ENCODE measurements around the gene UGP2. TPM values are rescaled to one million over a fixed set of nuclear protein-coding genes. Genes with fewer than 3 reads are reported as not detected.

UGP2 gene
- total RNA-seq (57.7 and 63.9 TPM in 2 replicates), polyA plus RNA-seq (9.0 and 14.2 TPM in 2 replicates), polyA minus RNA-seq (9.3 and 13.1 TPM in 2 replicates), Bru-seq, nascent RNA (percentile 77 among the genes with signal in this experiment), BruChase-seq, experiment 1, labeled RNA remaining after a 6-hour chase (percentile 79 among the genes with signal in this experiment), BruChase-seq, experiment 2, labeled RNA remaining after a 2-hour chase (percentile 66 among the genes with signal in this experiment)
- polyA plus RNA-seq (2011; cell fraction: cytosol; rRNA removed): 28.2 and 30.6 TPM in 2 replicates
- 17.3 and 21.9 TPM in 2 replicates for polyA plus RNA-seq (2011; cell fraction: nucleus; rRNA removed)
- polyA plus RNA-seq (2012): 83.0 and 104 TPM in 2 replicates
- 35.2 TPM for polyA minus RNA-seq (2011; cell fraction: cytosol; rRNA and poly(A)+ RNA removed)
- polyA minus RNA-seq (2011; cell fraction: nucleus; rRNA and poly(A)+ RNA removed): 8.8 and 13.2 TPM in 2 replicates
- long read RNA-seq, transcript UGP2-202 (10 exons, 2,136 nt): major isoform, 62 of 100 reads
- long read RNA-seq, transcript UGP2-201 (10 exons, 2,338 nt): minor isoform, 19 of 100 reads
- long read RNA-seq, partial matches to known transcripts: 9 of 100 reads
- long read RNA-seq, other reads (novel, unspliced or antisense): 8 of 100 reads

DNA sequence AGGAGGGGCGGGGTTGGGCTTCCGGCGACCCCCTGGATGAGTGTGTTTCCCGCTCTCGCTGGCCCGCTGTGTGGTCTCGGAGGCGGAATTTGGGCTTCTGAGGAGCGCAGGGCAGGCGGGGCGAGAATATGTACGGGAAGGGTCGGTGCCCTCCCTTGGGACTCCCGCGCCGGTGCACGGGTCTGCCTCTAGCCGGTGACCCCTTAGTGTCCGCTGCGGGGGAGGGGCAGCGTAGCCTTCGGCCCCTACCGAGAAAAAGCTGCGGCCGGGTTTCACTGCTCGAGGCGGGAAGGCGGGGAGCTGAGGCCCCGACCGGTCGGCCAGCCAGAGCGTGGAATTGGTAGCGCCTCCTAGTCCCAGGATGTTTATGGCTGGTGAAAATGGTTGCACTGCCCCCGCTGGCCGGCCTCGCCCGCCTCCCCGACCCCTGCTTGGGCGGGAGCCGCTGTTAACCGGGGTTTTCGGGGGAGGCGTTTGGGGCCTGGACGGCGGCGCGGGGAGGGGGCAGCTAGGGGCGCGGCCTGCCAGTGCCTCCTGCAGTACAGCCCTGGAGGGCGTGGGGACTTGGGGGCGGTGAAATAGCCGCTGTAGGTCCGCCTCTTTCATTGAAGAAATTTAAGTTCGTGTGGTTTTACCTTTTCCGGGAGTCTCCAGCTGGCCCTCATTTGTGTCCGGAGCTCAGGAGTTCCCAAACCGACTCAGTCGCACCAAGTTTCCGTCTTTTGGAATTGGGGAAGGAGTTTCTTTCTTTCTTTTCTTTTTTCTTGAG lies at the start of gene UGP2:
UGP2 (plus strand) TSS at position 643 of the 769 bp plus-strand sequence. CDS start 290 bp downstream, outside the sequence.
- peak; percentile 87 for FAIRE-seq

More for the DNA sequence above, at the start of gene UGP2:
- no TSS peak for BruUV-seq (replicated peaks)
- DNase-seq (ENCODE audit: low read depth, low spot score): peak; percentile 92
- TF ChIP-seq, protein P1, sequence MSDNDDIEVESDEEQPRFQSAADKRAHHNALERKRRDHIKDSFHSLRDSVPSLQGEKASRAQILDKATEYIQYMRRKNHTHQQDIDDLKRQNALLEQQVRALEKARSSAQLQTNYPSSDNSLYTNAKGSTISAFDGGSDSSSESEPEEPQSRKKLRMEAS (IDR thresholded peaks at IDR 0.05; ENCODE audit: insufficient read depth, insufficient read length): peak; percentile 3
- no peak for TF ChIP-seq EZH2 (IDR thresholded peaks at IDR 0.05; ENCODE audit: borderline replicate concordance, low read depth, low read length, severe bottlenecking)
- peak; percentile 67 for TF ChIP-seq POLR2AphosphoS5 (IDR thresholded peaks at IDR 0.05; ENCODE audit: insufficient read depth, low read depth, low read length)
- TF ChIP-seq, protein P2, sequence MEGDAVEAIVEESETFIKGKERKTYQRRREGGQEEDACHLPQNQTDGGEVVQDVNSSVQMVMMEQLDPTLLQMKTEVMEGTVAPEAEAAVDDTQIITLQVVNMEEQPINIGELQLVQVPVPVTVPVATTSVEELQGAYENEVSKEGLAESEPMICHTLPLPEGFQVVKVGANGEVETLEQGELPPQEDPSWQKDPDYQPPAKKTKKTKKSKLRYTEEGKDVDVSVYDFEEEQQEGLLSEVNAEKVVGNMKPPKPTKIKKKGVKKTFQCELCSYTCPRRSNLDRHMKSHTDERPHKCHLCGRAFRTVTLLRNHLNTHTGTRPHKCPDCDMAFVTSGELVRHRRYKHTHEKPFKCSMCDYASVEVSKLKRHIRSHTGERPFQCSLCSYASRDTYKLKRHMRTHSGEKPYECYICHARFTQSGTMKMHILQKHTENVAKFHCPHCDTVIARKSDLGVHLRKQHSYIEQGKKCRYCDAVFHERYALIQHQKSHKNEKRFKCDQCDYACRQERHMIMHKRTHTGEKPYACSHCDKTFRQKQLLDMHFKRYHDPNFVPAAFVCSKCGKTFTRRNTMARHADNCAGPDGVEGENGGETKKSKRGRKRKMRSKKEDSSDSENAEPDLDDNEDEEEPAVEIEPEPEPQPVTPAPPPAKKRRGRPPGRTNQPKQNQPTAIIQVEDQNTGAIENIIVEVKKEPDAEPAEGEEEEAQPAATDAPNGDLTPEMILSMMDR (IDR thresholded peaks at IDR 0.05; ENCODE audit: extremely low read depth in 1 of 2, insufficient read depth in 1 of 2, low read depth in 1 of 2, low read length in 2 of 2): peak in 1 of 2 donors; percentile 26
- no peak for TF ChIP-seq MYC (IDR thresholded peaks at IDR 0.05; ENCODE audit: low read depth, low read length)
- TF ChIP-seq GATA2 (IDR thresholded peaks at IDR 0.05; ENCODE audit: insufficient read depth, insufficient read length, low read depth, low read length): no peak
- peak; percentile 84 for TF ChIP-seq POLR2A (IDR thresholded peaks at IDR 0.05; ENCODE audit: low read depth, low read length)
- Histone ChIP-seq H2AFZ (ENCODE audit: low read depth, low read length) (peak within 1 kb of the TSS; percentile 95), H3K9me3 (replicated peaks; ENCODE audit: control insufficient read depth, insufficient read depth, low read length) (no peaks in the 10 kb centered on the region), H3K4me1 (ENCODE audit: control insufficient read depth, extremely low read depth, insufficient read depth, low read length) (peaks cover 16% of the 10 kb centered on the region), H4K20me1 (replicated peaks; ENCODE audit: control insufficient read depth, extremely low read depth, insufficient read depth, low read length) (peaks cover 3% of the 10 kb centered on the region), H3K9me1 (replicated peaks; ENCODE audit: control insufficient read depth, extremely low read depth, insufficient read depth, low read length) (no peaks in the 10 kb centered on the region), H3K4me3 (replicated peaks in 1 of 3; ENCODE audit: insufficient read depth in 1 of 3, low read depth in 1 of 3, low read length in 3 of 3) (peak within 1 kb of the TSS; percentile 91 to 96 (median 95)), H3K9ac (replicated peaks; ENCODE audit: extremely low read depth, insufficient read depth, low read length) (peak within 1 kb of the TSS; percentile 92), H3K79me2 (ENCODE audit: control insufficient read depth, insufficient read depth, low read length) (peaks cover 43% of the 10 kb centered on the region), H3K27ac (ENCODE audit: insufficient read depth, low read depth, low read length) (peak within 1 kb of the TSS; percentile 81), H3K27me3 (ENCODE audit: control insufficient read depth in 2 of 2, insufficient read depth in 2 of 2, low read length in 2 of 2) (no peaks in the 10 kb centered on the region), H3K4me2 (ENCODE audit: insufficient read depth, low read length) (peak within 1 kb of the TSS; percentile 96), H3K36me3 (ENCODE audit: control insufficient read depth in 2 of 2, extremely low read depth in 1 of 2, insufficient read depth in 2 of 2, low read length in 2 of 2) (no peaks in the 10 kb centered on the region)
- ChIA-PET CTCF (interaction anchor here (0.8 to 3.6 kb wide), 13 partner anchors 9 to 150 kb away, joined by 3 to 44 read pairs (median 4); no protein-coding TSS in a partner anchor), POLR2A (interaction anchor here (0.7 to 1.9 kb wide), 4 partner anchors 66 to 253 kb away, joined by 3 to 8 read pairs (median 6); partner anchors contain the start of genes MDH1 and WDPCP)
- intact Hi-C loops (cut with micrococcal nuclease) (loop anchor here (1.0 to 2.0 kb wide), 4 partner anchors 20 to 253 kb away; partner anchors contain the start of genes MDH1 and WDPCP), dilution Hi-C loops (cut with MboI; ENCODE audit: extremely low pct_ligation_motif_present, low sequenced_read_pairs) (no loop called here)
